OCI-LY7 (cell line): Measurements from ENCODE around the gene ZNF557. TPM values are rescaled to one million over a fixed set of nuclear protein-coding genes. Genes with fewer than 3 reads are reported as not detected.

Source experiments
- BruUV-seq: library from RNA; stranded (reverse); fragments of 400-500 nt; replicated peaks from 2 replicates; lab custom pipeline; 2021; lab: Mats Ljungman, UMichigan
- CTCF ChIA-PET: fragments of 300-600 bp; sonication (Branson Sonifier 250); formaldehyde crosslinking; loops from one replicate; lab custom pipeline; 2022; ENCODE audit warnings: antibody characterized with exemption; ENCODE audit not compliant: unreplicated experiment; lab: Charles Lee
- POLR2A ChIA-PET: fragments of 300-600 bp; sonication (Branson Sonifier 250); formaldehyde crosslinking; loops from one replicate; lab custom pipeline; 2022; ENCODE audit warnings: antibody characterized with exemption; lab: Charles Lee
- DNase-seq: peaks from one replicate; pipeline ENCODE4 v3.0.0-alpha.2; 2015; ENCODE audit warnings: low spot score
- H2AFZ ChIP-seq: fragments of 200-600 bp; sonication (generic), shearing (Covaris generic); 2 replicates; pipeline ENCODE4 v1.6.1; 2014; ENCODE audit warnings: mild to moderate bottlenecking, antibody characterized with exemption, low read length, moderate library complexity
- H3K27ac ChIP-seq: fragments of 200-600 bp; sonication (generic); 2 replicates; pipeline ENCODE4 v1.5.1; 2014; ENCODE audit warnings: mixed run types, low read depth, mild to moderate bottlenecking, moderate library complexity, low read length, inconsistent platforms; ENCODE audit not compliant: poor library complexity, severe bottlenecking
- H3K36me3 ChIP-seq: fragments of 200-600 bp; sonication (generic); 2 replicates; pipeline ENCODE4 v1.6.1; 2014; ENCODE audit warnings: mild to moderate bottlenecking, antibody characterized with exemption, low read length, moderate library complexity, mixed read lengths; ENCODE audit not compliant: insufficient read depth
- H3K4me1 ChIP-seq: fragments of 200-600 bp; sonication (generic); 2 replicates; pipeline ENCODE4 v1.5.1; 2014; ENCODE audit warnings: mild to moderate bottlenecking, low read length; ENCODE audit not compliant: insufficient read depth, poor library complexity, severe bottlenecking
- H3K4me2 ChIP-seq: fragments of 200-600 bp; sonication (generic); 2 replicates; pipeline ENCODE4 v1.6.1; 2014; ENCODE audit warnings: mild to moderate bottlenecking, low read length
- H3K4me3 ChIP-seq: fragments of 200-600 bp; sonication (generic); 2 replicates; pipeline ENCODE4 v1.5.1; 2014; ENCODE audit warnings: mild to moderate bottlenecking, low read depth, low read length; ENCODE audit not compliant: poor library complexity, severe bottlenecking
- H3K79me2 ChIP-seq: fragments of 200-600 bp; sonication (generic); 2 replicates; pipeline ENCODE4 v1.6.1; 2016; ENCODE audit warnings: low read depth, mild to moderate bottlenecking, low read length, moderate library complexity, mixed read lengths; ENCODE audit not compliant: insufficient read depth
- H3K9me2 ChIP-seq: fragments of 200-600 bp; sonication (generic); 2 replicates; pipeline ENCODE4 v1.6.1; 2016; ENCODE audit warnings: mild to moderate bottlenecking, low read length, mixed read lengths; ENCODE audit not compliant: insufficient read depth
- H3K9me3 ChIP-seq: fragments of 200-600 bp; sonication (generic); 2 replicates; pipeline ENCODE4 v1.6.1; 2014; ENCODE audit warnings: mild to moderate bottlenecking, mixed run types, low read length, mixed read lengths
- H4K20me1 ChIP-seq: fragments of 200-600 bp; sonication (generic); 2 replicates; pipeline ENCODE4 v1.6.1; 2014; ENCODE audit warnings: mild to moderate bottlenecking, antibody characterized with exemption, low read length, moderate library complexity, mixed read lengths; ENCODE audit not compliant: insufficient read depth
- EZH2phosphoT487 ChIP-seq: fragments of 200-600 bp; sonication (generic); IDR thresholded peaks from 2 replicates; pipeline ENCODE4 v1.6.1; 2018; ENCODE audit warnings: low read depth, borderline replicate concordance, mild to moderate bottlenecking, mixed run types, antibody characterized with exemption, low read length, moderate library complexity, mixed read lengths
- intact Hi-C: fragments of 100-400 bp; cut with micrococcal nuclease; formaldehyde crosslinking; loops from one replicate; pipeline ENCODE4 v1.10.0; 2022; ENCODE audit not compliant: unreplicated experiment
- total RNA-seq, 2 experiments: library from RNA; depleted of rRNA in 1 of 2; stranded (reverse); fragments of >200 nt in 1 of 2; shearing (Covaris generic) in 1 of 2; gene quantifications; 2 replicates each; pipeline ENCODE4 v1.2.3, GENCODE V29; 2014 to 2022
- TF ChIP-seq, protein P1 (sequence below): fragments of 200-600 bp; sonication (generic); conservative IDR thresholded peaks from 2 replicates; pipeline ENCODE4 v1.5.1; 2014; ENCODE audit warnings: mild to moderate bottlenecking, antibody characterized with exemption, low read length, moderate library complexity, mixed read lengths

Gene ZNF557
- total RNA-seq, 2 experiments from 2014 or later = 12.0 to 16.1 TPM

DNA sequence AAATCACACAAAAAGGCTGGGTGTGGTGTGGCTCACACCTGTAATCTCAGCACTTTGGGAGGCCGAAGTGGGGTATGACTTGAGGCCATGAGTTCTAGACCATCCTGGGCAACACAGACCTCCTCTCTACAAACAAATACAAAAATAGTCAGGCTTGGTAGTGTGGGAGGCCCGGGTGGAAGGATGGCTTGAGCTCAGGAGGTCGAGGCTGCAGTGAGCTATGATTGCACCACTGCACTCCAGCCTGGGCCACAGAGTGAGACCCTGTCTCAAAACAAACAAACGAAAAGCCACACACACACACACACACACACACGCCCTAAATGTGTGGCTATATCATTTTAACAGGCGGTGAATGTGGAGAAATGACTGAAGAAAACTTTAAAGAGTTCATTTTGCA, 904 bp upstream of the ZNF557 start:
- no peaks in the 10 kb centered on the region for H3K9me3 ChIP-seq
- no peaks in the 10 kb centered on the region for H3K9me2 ChIP-seq
- POLR2A ChIA-PET = interaction anchor here (1.0 kb wide), 1 partner anchor 272 kb away, joined by 3 read pairs; no protein-coding TSS in a partner anchor
- H2AFZ ChIP-seq = peak overlapping the region; percentile 77
- H3K4me3 ChIP-seq = peak overlapping the region; percentile 94
- H4K20me1 ChIP-seq = no peaks in the 10 kb centered on the region
- BruUV-seq = no TSS peak
- H3K27ac ChIP-seq = no peak overlapping the region
- peaks cover 16% of the 10 kb centered on the region for H3K4me1 ChIP-seq
- no peak for TF ChIP-seq EZH2phosphoT487
- TF ChIP-seq, protein P1, sequence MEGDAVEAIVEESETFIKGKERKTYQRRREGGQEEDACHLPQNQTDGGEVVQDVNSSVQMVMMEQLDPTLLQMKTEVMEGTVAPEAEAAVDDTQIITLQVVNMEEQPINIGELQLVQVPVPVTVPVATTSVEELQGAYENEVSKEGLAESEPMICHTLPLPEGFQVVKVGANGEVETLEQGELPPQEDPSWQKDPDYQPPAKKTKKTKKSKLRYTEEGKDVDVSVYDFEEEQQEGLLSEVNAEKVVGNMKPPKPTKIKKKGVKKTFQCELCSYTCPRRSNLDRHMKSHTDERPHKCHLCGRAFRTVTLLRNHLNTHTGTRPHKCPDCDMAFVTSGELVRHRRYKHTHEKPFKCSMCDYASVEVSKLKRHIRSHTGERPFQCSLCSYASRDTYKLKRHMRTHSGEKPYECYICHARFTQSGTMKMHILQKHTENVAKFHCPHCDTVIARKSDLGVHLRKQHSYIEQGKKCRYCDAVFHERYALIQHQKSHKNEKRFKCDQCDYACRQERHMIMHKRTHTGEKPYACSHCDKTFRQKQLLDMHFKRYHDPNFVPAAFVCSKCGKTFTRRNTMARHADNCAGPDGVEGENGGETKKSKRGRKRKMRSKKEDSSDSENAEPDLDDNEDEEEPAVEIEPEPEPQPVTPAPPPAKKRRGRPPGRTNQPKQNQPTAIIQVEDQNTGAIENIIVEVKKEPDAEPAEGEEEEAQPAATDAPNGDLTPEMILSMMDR = no peak
- CTCF ChIA-PET = no interaction called here
- peaks cover 25% of the 10 kb centered on the region for H3K36me3 ChIP-seq
- H3K79me2 ChIP-seq = peaks cover 19% of the 10 kb centered on the region
- intact Hi-C loops = no loop called here
- H3K4me2 ChIP-seq = peak overlapping the region; percentile 47
- no peak for DNase-seq

DNA sequence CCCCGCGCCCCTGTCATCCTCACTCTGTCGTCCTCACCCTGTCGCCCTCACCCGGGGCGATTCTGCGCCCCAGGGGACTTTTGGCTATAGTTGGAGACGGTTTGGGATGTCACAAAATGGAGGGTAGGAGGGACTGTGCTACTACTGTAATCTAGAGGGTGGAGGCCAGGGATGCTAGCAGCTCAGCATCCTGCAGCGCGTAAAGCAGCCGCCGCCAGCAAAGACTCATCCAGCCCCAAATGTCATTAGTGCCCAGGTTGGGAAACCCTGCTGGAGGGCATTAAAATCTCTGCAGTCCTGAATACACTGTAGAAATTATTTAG, 362 bp downstream of the ZNF557 start:
- H3K9me3 ChIP-seq = no peaks in the 10 kb centered on the region
- peaks cover 19% of the 10 kb centered on the region for H3K79me2 ChIP-seq
- BruUV-seq = no TSS peak
- H2AFZ ChIP-seq = peak overlapping the region; percentile 75
- peak overlapping the region; percentile 75 for H3K27ac ChIP-seq
- ChIA-PET CTCF (interaction anchor here (0.6 kb wide), 1 partner anchor 24 kb away, joined by 3 read pairs; no protein-coding TSS in a partner anchor), POLR2A (interaction anchor here (0.7 to 1.3 kb wide), 3 partner anchors 30 to 1564 kb away, joined by 3 to 6 read pairs (median 4); partner anchors contain the start of gene PNPLA6)
- peak overlapping the region; percentile 94 for H3K4me3 ChIP-seq
- intact Hi-C loops = no loop called here
- peaks cover 38% of the 10 kb centered on the region for H3K36me3 ChIP-seq
- DNase-seq = no peak
- peaks cover 16% of the 10 kb centered on the region for H3K4me1 ChIP-seq
- no peak for TF ChIP-seq EZH2phosphoT487
- TF ChIP-seq, protein P1 = no peak
- peak overlapping the region; percentile 92 for H3K4me2 ChIP-seq
- no peaks in the 10 kb centered on the region for H4K20me1 ChIP-seq
- H3K9me2 ChIP-seq = no peaks in the 10 kb centered on the region

DNA sequence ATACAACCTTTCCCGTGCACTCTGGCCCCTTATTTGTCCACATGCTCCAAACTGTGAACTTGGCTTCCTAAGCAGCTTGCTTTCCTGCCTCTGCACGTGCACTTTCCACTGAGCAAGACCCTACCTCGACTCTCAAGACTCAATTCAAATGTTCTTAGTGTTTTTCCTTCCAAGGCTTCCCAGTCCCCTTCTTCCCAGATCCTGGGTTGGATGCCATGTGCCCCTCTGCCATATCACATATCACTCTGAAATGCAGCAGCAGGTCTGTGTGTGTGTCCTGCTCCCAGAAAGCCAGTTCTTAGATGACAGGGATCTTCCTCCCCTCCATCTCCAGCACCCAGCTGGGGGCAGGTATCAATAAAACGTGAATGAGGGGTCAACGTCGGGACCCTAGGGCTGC, 3.0 kb downstream of the ZNF557 start:
- H3K4me2 ChIP-seq = no peak overlapping the region
- H2AFZ ChIP-seq = no peak overlapping the region
- no peak overlapping the region for H3K27ac ChIP-seq
- H4K20me1 ChIP-seq = no peaks in the 10 kb centered on the region
- TF ChIP-seq, protein P1 = no peak
- no peak for TF ChIP-seq EZH2phosphoT487
- H3K4me1 ChIP-seq = peaks cover 16% of the 10 kb centered on the region
- no peak overlapping the region for H3K4me3 ChIP-seq
- intact Hi-C loops = no loop called here
- BruUV-seq = no TSS peak
- no peak for DNase-seq
- H3K9me2 ChIP-seq = no peaks in the 10 kb centered on the region
- CTCF ChIA-PET = no interaction called here
- H3K9me3 ChIP-seq = peaks cover 5% of the 10 kb centered on the region
- H3K36me3 ChIP-seq = peaks cover 65% of the 10 kb centered on the region
- POLR2A ChIA-PET = interaction anchor here (0.7 kb wide), 1 partner anchor 27 kb away, joined by 4 read pairs; no protein-coding TSS in a partner anchor
- peaks cover 19% of the 10 kb centered on the region for H3K79me2 ChIP-seq
